A549 treated with AZD9567 at 1 μM for 4 hours (cell line): ENCODE data around the gene OR10AG1. TPM values are rescaled to one million over a fixed set of nuclear protein-coding genes. Genes with fewer than 3 reads are reported as not detected.

Source experiments
- total RNA-seq: library from RNA; stranded (reverse); fragments of 200-300 nt; extraction: Qiagen RNA extraction; gene quantifications from 5 replicates; pipeline ENCODE4 v1.2.3, GENCODE V29; 2022; ENCODE audit not compliant: insufficient read depth

The OR10AG1 gene, protein sequence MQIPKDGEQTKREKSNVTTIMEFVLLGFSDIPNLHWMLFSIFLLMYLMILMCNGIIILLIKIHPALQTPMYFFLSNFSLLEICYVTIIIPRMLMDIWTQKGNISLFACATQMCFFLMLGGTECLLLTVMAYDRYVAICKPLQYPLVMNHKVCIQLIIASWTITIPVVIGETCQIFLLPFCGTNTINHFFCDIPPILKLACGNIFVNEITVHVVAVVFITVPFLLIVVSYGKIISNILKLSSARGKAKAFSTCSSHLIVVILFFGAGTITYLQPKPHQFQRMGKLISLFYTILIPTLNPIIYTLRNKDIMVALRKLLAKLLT
- total RNA-seq: not detected in 5 replicates

DNA sequence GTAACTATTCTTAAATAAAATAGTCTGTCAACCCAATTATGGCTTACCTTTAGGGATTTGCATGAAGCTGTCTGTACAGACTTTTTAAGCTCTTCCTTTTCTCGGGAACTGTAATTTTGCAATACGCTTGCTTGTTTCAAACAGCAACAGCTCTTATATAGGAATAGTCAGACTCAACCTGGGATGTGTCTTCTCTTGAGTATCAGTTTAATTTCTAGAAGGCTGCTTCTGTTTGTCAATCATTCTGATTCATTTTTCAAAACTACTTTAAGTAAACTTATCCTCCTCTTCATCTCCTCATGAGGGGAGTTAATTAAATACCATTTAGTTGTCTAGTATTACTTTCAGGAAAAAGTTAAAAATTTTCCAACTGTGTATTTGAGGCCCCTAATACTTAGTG lies at the start of gene OR10AG1:
Gene OR10AG1 (minus strand): TSS at position 101 of the 400 bp plus-strand sequence. CDS start 38 bp downstream, at position 63.

DNA sequence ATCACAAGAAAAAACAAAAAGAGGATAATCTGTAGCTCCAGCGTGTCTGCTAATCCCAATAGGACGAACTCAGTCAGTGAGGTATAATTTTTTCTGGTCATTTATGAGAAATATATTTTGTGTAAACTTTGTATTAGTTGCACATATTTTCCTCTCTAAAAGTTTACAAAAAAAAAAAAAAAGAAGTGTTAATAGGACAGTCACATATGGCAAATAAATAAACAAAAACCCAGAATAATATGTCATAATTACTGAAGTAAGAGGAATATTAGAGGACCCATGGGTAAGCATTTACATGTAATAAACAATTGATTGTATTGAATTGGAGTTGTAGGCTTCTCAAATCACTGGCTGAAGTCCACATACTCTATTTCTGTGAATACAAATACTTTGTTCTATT lies 24.8 kb upstream of the OR10AG1 start, which contains the start of gene OR5F1:
Gene OR5F1 (minus strand): TSS at position 101 of the 400 bp plus-strand sequence. CDS start 0 bp downstream, at position 101.

DNA sequence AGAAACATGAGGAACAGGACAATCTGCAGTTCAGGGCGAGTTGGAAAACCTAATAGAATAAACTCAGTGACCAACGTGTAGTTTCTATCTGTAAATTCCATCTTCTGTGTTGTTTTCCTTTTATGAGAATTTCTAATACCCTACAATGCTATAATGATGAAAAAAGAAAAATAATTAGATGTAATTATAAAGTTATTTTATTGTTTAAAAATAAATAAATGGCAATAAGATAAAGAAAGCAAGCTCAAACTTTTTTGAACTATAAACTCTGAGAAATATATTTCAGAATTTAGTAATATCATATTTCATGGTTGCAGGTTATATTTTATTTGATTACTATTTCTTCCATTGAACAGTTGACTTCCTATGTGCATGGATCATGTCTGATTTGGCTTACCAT lies 33.4 kb downstream of the OR10AG1 start, which contains the start of gene OR5I1:
Gene OR5I1 (minus strand): TSS at position 101 of the 400 bp plus-strand sequence. CDS start 0 bp downstream, at position 101.

Other genes starting within 250 kb of the OR10AG1 start
- gene OR5D13, start 196.5 kb downstream of the OR10AG1 start, total RNA-seq: not detected in 5 replicates
- not detected in 5 replicates for gene OR5D14, start 174.4 kb downstream of the OR10AG1 start, total RNA-seq
- gene OR5L1, start 158.6 kb downstream of the OR10AG1 start, total RNA-seq: not detected in 5 replicates
- gene OR5D18, start 150.3 kb downstream of the OR10AG1 start, total RNA-seq: not detected in 5 replicates
- gene OR5L2, start 142.7 kb downstream of the OR10AG1 start, total RNA-seq: not detected in 5 replicates
- gene OR5D16, start 131.2 kb downstream of the OR10AG1 start, total RNA-seq: not detected in 5 replicates
- not detected in 5 replicates for gene TRIM51, start 86.6 kb downstream of the OR10AG1 start, total RNA-seq
- gene OR5W2, start 55.4 kb downstream of the OR10AG1 start, total RNA-seq: not detected in 5 replicates
- gene OR5I1, start 33.5 kb downstream of the OR10AG1 start, total RNA-seq: not detected in 5 replicates
- gene OR5F1, start 24.7 kb upstream of the OR10AG1 start, total RNA-seq: not detected in 5 replicates
- not detected in 5 replicates for gene OR5AS1, start 57.7 kb upstream of the OR10AG1 start, total RNA-seq
- gene OR8I2, start 123.4 kb upstream of the OR10AG1 start, total RNA-seq: not detected in 5 replicates
- gene OR8H2, start 133.7 kb upstream of the OR10AG1 start, total RNA-seq: not detected in 5 replicates
- not detected in 5 replicates for gene OR8H3, start 152.4 kb upstream of the OR10AG1 start, total RNA-seq
- not detected in 5 replicates for gene OR8J3, start 170.3 kb upstream of the OR10AG1 start, total RNA-seq
- not detected in 5 replicates for gene OR8K5, start 190.4 kb upstream of the OR10AG1 start, total RNA-seq
- gene OR5J2, start 206.7 kb upstream of the OR10AG1 start, total RNA-seq: not detected in 5 replicates